ENCODE data around the gene RPTOR.

RPTOR gene

DNA sequence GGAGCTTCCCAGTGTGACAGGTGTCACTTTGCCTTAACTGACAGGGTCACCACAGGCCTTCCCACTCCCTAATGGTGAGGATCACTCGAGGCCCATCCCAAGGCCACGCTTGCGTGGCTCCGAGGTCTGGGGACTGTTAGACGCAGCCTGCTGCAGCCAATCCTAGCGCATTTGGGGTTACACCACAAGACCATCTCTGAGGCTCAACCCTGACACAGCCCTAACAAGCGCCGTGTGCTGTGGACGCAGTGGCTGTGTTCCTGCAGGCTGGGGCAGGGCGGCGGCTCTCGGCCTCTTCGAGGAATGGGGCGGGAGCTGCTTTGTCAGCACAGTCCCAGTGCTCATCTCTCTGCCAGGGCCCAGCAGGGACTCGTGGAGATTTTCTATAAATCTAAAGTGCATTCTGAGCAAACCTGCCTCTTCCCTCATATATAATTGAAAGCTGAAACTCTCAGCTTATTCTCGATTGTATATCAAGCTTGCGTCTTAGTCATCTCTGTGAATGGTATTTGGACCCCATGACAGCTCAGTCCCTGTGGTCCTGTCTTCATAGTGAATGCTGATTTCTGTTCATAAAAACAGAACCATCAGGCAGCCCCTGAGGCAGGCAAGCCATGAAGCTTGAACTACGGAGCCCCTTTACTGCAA lies 381.2 kb downstream of the RPTOR start:
- no peaks in the 10 kb centered on the region for H4K20me1 ChIP-seq (ENCODE audit: insufficient read depth, low read length)

DNA sequence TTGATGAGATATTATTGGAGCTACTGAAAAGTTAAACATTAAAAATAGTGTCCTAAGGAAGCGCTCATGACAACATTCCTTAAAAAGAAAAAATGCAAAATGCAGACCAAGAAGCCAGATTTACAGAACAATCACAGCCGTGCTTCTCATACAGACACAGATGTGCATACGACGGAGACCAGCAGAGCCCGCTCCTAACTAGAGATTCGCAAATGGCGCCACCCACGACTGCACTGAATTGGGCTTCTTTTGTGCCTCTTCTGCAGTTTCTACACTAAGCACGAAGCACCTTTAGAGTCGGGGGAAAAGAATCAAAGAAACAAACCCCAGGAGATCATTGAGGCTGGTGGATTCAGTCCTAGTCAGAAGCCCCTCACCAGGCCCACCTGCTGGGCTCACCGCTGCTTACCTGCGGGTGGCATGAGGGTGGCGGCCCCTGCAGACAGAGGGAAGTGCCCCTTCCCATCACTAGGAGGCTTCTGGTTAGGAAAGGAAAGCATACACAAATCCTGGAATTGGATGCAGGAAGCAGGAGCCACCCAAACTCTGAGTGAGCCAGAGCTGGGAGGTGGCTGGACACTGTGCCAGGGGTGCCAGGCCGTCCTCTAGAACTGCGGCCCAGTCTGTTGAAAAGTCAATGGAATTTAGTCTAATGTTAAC lies 382.1 kb downstream of the RPTOR start:
- Histone ChIP-seq H3K4me1 (ENCODE audit: insufficient read depth, low read length) (no peaks in the 10 kb centered on the region), H3K9me3 (ENCODE audit: insufficient read depth, low read length, severe bottlenecking) (no peaks in the 10 kb centered on the region), H3K79me2 (ENCODE audit: insufficient read depth, low read length) (no peaks in the 10 kb centered on the region), H3K27ac (ENCODE audit: low read length) (no peak overlapping the region), H2AFZ (ENCODE audit: low read depth, low read length) (no peak overlapping the region), H3K27me3 (ENCODE audit: insufficient read depth, low read length, poor library complexity) (no peaks in the 10 kb centered on the region), H3K4me3 (ENCODE audit: low read depth in 1 of 2, low read length in 2 of 2) (no peak overlapping the region), H4K20me1 (ENCODE audit: insufficient read depth, low read length) (no peaks in the 10 kb centered on the region), H3K9ac (ENCODE audit: low read depth, low read length) (no peak overlapping the region), H3K36me3 (ENCODE audit: insufficient read depth, low read length) (peaks cover 76% of the 10 kb centered on the region), H3K4me2 (ENCODE audit: insufficient read depth, low read length) (no peak overlapping the region)
- TF ChIP-seq EZH2 (IDR thresholded peaks at IDR 0.05; ENCODE audit: borderline replicate concordance, low read depth, low read length, severe bottlenecking) = no peak
- TF ChIP-seq, protein P1, sequence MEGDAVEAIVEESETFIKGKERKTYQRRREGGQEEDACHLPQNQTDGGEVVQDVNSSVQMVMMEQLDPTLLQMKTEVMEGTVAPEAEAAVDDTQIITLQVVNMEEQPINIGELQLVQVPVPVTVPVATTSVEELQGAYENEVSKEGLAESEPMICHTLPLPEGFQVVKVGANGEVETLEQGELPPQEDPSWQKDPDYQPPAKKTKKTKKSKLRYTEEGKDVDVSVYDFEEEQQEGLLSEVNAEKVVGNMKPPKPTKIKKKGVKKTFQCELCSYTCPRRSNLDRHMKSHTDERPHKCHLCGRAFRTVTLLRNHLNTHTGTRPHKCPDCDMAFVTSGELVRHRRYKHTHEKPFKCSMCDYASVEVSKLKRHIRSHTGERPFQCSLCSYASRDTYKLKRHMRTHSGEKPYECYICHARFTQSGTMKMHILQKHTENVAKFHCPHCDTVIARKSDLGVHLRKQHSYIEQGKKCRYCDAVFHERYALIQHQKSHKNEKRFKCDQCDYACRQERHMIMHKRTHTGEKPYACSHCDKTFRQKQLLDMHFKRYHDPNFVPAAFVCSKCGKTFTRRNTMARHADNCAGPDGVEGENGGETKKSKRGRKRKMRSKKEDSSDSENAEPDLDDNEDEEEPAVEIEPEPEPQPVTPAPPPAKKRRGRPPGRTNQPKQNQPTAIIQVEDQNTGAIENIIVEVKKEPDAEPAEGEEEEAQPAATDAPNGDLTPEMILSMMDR (IDR thresholded peaks at IDR 0.05; ENCODE audit: borderline replicate concordance, extremely low read depth, low read length, poor library complexity, severe bottlenecking) = no peak
- DNase-seq = no peak
- ATAC-seq (ENCODE audit: insufficient read depth, low read depth) = no peak

More for the DNA sequence above, 381.2 kb downstream of the RPTOR start:
- Histone ChIP-seq H2AFZ (ENCODE audit: low read depth, low read length) (no peak overlapping the region), H3K36me3 (ENCODE audit: insufficient read depth, low read length) (peaks cover 70% of the 10 kb centered on the region), H3K27ac (ENCODE audit: low read length) (no peak overlapping the region), H3K4me2 (ENCODE audit: insufficient read depth, low read length) (no peak overlapping the region), H3K79me2 (ENCODE audit: insufficient read depth, low read length) (no peaks in the 10 kb centered on the region), H3K9me3 (ENCODE audit: insufficient read depth, low read length, severe bottlenecking) (no peaks in the 10 kb centered on the region), H3K27me3 (ENCODE audit: insufficient read depth, low read length, poor library complexity) (no peaks in the 10 kb centered on the region), H3K4me3 (ENCODE audit: low read depth in 1 of 2, low read length in 2 of 2) (no peak overlapping the region), H3K4me1 (ENCODE audit: insufficient read depth, low read length) (no peaks in the 10 kb centered on the region), H3K9ac (ENCODE audit: low read depth, low read length) (no peak overlapping the region)
- ATAC-seq (ENCODE audit: insufficient read depth, low read depth) (no peak), DNase-seq (no peak)
- no peak for TF ChIP-seq EZH2 (IDR thresholded peaks at IDR 0.05; ENCODE audit: borderline replicate concordance, low read depth, low read length, severe bottlenecking)
- TF ChIP-seq, protein P1 (IDR thresholded peaks at IDR 0.05; ENCODE audit: borderline replicate concordance, extremely low read depth, low read length, poor library complexity, severe bottlenecking) = no peak

DNA sequence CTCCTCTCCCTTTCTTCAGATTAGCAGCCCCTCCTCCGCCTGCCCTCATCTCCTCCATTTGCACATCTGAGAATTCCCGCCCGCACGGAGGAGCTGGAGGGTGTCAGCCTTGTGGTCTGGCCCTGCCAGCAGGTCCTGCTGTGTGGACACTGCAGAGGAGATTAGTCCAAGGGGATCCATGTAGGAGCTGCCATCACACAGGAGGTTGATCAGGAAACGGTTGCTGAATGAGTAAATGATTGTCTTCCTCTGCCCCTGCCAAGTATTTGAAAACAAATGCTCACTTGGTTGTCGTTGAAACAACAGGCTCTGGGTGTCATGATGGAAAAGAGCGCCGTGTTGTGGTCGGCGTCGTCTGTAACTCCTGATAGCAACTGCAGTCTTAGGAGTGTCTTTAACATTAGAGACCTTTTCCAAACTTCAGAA lies 383.2 kb downstream of the RPTOR start:
- no peak for DNase-seq
- H3K36me3 ChIP-seq (ENCODE audit: insufficient read depth, low read length) = peaks cover 68% of the 10 kb centered on the region
- ATAC-seq (ENCODE audit: insufficient read depth, low read depth) = no peak
- H2AFZ ChIP-seq (ENCODE audit: low read depth, low read length) = no peak overlapping the region
- H3K27ac ChIP-seq (ENCODE audit: low read length) = no peak overlapping the region
- no peaks in the 10 kb centered on the region for H3K79me2 ChIP-seq (ENCODE audit: insufficient read depth, low read length)
- H3K9me3 ChIP-seq (ENCODE audit: insufficient read depth, low read length, severe bottlenecking) = no peaks in the 10 kb centered on the region
- no peaks in the 10 kb centered on the region for H4K20me1 ChIP-seq (ENCODE audit: insufficient read depth, low read length)
- TF ChIP-seq, protein P1 (IDR thresholded peaks at IDR 0.05; ENCODE audit: borderline replicate concordance, extremely low read depth, low read length, poor library complexity, severe bottlenecking) = no peak
- no peak for TF ChIP-seq EZH2 (IDR thresholded peaks at IDR 0.05; ENCODE audit: borderline replicate concordance, low read depth, low read length, severe bottlenecking)
- H3K4me2 ChIP-seq (ENCODE audit: insufficient read depth, low read length) = no peak overlapping the region
- no peak overlapping the region for H3K9ac ChIP-seq (ENCODE audit: low read depth, low read length)
- no peaks in the 10 kb centered on the region for H3K27me3 ChIP-seq (ENCODE audit: insufficient read depth, low read length, poor library complexity)
- no peaks in the 10 kb centered on the region for H3K4me1 ChIP-seq (ENCODE audit: insufficient read depth, low read length)
- H3K4me3 ChIP-seq (ENCODE audit: low read depth in 1 of 2, low read length in 2 of 2) = no peak overlapping the region
